ENCODE data around the gene COQ5.

The COQ5 gene

DNA sequence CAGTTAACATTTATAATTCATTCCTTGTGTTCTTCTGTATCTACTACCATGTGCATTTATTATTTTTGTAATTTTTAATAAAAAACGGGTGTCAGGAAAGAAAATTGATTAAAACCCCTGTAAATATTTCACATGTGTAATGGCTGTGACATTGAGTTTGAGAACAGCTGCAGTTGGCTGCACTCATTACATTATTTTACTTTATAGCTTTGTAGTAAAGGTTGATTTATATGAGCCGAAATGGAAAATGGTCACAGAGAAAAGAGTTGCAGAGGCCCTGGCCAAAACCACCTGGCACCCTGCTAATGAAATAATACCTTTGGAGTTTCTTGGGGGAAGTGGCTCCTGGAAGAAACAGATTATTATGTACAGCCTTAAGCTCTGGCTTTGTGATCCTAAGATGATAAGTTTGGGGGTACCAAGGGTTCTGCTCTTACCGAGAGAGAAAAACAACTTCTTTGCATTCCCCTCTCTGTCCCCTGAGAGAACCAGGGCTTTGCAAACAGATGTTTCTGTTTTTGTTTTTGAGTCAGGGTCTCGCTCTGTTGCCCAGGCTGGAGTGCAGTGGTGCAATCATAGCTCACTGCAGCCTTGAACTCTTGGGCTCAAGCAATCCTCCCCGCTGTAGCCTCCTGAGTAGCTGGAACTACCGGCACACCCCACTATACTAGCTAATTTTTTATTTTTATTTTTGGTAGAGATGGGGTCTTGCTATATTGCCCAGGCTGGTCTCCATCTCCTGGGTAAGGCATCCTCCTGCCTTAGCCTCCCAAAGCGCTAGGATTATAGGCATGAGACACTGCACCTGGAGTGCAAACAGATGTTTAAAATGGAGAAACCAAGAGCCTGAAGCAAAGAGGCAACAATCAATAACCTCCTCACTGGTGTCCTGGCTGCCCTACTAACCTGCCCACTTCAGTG is 42.7 kb downstream of the COQ5 start:
- TF ChIP-seq, protein P1, sequence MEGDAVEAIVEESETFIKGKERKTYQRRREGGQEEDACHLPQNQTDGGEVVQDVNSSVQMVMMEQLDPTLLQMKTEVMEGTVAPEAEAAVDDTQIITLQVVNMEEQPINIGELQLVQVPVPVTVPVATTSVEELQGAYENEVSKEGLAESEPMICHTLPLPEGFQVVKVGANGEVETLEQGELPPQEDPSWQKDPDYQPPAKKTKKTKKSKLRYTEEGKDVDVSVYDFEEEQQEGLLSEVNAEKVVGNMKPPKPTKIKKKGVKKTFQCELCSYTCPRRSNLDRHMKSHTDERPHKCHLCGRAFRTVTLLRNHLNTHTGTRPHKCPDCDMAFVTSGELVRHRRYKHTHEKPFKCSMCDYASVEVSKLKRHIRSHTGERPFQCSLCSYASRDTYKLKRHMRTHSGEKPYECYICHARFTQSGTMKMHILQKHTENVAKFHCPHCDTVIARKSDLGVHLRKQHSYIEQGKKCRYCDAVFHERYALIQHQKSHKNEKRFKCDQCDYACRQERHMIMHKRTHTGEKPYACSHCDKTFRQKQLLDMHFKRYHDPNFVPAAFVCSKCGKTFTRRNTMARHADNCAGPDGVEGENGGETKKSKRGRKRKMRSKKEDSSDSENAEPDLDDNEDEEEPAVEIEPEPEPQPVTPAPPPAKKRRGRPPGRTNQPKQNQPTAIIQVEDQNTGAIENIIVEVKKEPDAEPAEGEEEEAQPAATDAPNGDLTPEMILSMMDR (IDR thresholded peaks at IDR 0.05; ENCODE audit: extremely low read depth, insufficient read depth, missing control alignments) = no peak
- in situ Hi-C loops (cut with MboI; ENCODE audit: low pct_unique_long_range_greater_than_20kb, low sequenced_read_pairs, unreplicated experiment) = no loop called here
- no peak for DNase-seq (ENCODE audit: low spot score)

DNA sequence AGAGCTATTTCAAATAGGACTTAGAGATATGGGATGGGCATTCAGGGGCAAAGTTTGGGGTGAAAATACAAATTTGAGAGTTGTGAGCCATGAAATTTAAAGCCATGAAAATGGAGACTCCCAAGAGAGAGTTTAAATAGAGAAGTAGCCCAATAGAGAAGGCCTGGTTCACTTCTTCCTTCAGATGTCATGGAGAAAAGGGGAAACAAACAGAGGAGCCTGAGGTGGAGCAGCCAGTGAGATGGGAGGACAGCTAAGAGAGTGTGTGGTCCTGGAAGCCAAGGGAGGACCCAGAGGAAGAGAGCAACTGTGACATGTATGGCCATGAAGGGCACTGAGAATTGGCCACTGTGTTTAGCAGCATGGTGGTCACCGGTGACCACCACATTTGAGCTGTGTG is 45.3 kb downstream of the COQ5 start:
- TF ChIP-seq, protein P1 (IDR thresholded peaks at IDR 0.05; ENCODE audit: extremely low read depth, insufficient read depth, missing control alignments) = no peak
- DNase-seq (ENCODE audit: low spot score) = no peak
- in situ Hi-C loops (cut with MboI; ENCODE audit: low pct_unique_long_range_greater_than_20kb, low sequenced_read_pairs, unreplicated experiment) = no loop called here

DNA sequence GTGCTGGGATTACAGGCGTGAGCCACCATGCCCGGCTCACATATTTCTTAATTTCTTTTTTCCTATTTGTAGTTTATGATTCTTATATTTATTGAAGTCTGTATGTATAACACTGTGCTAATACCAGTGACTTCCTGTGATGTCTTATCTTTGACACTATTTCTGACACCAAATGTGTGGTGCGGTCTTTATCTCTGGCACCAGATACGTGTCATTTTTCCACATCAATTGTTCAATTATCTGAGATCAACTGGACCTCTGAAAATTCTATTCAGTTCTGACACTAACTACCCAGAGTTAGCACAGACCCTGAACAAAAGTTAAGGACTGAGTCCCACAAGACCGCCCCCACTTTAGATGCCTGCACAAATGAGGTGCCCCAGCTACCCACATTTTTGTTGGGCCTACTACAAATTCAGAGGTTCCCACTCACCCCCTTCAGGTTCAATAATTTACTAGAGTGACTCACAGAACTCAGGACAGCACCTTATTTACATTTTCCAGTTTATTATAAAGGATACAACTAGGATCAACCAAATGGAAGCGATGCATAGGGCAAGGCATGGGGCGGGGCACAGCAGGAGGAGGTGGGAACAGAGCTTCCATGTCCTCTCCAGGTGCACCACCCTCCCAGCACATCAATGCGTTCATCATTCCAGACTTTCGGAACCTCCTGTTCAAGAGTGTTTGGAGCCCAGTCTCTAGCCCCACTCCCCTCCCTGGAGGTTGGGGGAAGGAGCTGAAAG is 47.8 kb downstream of the COQ5 start:
- in situ Hi-C loops (cut with MboI; ENCODE audit: low pct_unique_long_range_greater_than_20kb, low sequenced_read_pairs, unreplicated experiment) = no loop called here
- TF ChIP-seq, protein P1 (IDR thresholded peaks at IDR 0.05; ENCODE audit: extremely low read depth, insufficient read depth, missing control alignments) = no peak
- no peak for DNase-seq (ENCODE audit: low spot score)

DNA sequence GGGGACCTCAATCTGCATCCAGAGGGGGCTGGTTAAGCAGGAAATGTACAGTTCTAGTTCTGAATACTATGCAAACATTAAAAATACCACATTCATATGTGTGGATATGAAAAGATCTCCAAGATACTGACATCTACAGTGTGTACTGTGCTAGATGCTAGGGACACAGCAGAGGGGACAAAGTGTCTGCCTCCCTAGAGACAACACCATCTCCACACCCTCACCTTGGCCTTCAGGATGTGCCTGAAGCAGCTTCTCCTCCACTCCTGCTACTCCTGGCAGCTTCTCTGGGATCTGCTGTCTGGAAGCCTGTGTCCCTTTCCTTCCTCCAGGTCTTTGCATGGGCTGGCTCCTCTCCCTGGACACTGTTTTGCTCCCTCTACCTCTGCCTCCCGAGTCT is 48.7 kb downstream of the COQ5 start:
- DNase-seq (ENCODE audit: low spot score) = no peak
- in situ Hi-C loops (cut with MboI; ENCODE audit: low pct_unique_long_range_greater_than_20kb, low sequenced_read_pairs, unreplicated experiment) = no loop called here
- TF ChIP-seq, protein P1 (IDR thresholded peaks at IDR 0.05; ENCODE audit: extremely low read depth, insufficient read depth, missing control alignments) = no peak

DNA sequence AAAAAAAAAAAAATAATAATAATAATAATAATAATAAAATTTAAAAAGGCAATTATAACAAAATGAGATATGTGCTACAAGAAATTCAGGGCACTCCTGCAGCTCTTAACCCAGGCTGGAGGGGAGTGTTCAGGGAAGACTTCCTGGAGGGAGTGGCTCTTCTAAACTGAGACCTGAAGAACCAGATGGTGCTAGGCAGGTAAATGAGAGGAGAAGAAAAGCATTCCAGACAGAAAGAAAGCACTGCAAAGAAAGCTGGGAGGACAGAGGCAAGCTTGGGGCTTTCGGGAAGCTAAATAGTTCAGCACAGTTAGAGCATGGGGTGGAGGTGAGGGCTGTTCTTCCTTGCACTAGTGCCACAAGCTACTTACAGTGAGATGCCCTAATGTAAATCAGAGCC is 49.5 kb downstream of the COQ5 start:
- TF ChIP-seq, protein P1 (IDR thresholded peaks at IDR 0.05; ENCODE audit: extremely low read depth, insufficient read depth, missing control alignments) = no peak
- in situ Hi-C loops (cut with MboI; ENCODE audit: low pct_unique_long_range_greater_than_20kb, low sequenced_read_pairs, unreplicated experiment) = no loop called here
- no peak for DNase-seq (ENCODE audit: low spot score)

DNA sequence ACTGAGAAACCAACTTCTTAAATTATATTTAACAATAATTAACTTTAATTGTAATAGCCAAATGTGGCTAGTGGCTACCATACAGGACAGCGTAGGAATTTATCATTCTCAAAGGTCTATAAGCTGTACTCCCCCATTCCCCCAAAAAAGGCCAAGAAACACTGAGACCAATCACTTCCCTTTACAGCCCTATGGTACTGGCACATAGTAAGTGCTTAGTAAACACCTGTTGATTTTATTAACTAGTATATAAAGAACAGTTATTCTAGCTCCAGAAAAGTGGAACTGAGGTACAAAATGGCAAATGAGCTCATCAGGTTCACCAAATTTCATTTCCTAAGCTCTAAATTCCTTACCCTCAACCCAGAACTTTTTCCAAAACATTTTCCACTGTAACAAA is 53.3 kb downstream of the COQ5 start:
- in situ Hi-C loops (cut with MboI; ENCODE audit: low pct_unique_long_range_greater_than_20kb, low sequenced_read_pairs, unreplicated experiment) = no loop called here
- TF ChIP-seq, protein P1 (IDR thresholded peaks at IDR 0.05; ENCODE audit: extremely low read depth, insufficient read depth, missing control alignments) = no peak
- no peak for DNase-seq (ENCODE audit: low spot score)
